ENCODE data around the gene MYO18A.
"Not testable (repeated sequence)": the region's sequence is repeated elsewhere in the genome, so short reads cannot be mapped to it uniquely, and the experiment has no call there.

The MYO18A gene

GRCh38 chr17:29179232-29180033 is 765 bp downstream of the MYO18A start:
- H3K36me3 Mint-ChIP-seq (ENCODE audit: low read depth) = no peaks in the 10 kb centered on the region
- peak overlapping the region; percentile 36 for H3K27ac Mint-ChIP-seq
- peak overlapping the region; percentile 56 for H3K4me3 Mint-ChIP-seq
- H3K27me3 Mint-ChIP-seq (ENCODE audit: low read depth) = peaks cover 13% of the 10 kb centered on the region
- H3K9me3 Mint-ChIP-seq = no peaks in the 10 kb centered on the region
- peaks cover 26% of the 10 kb centered on the region for H3K4me1 Mint-ChIP-seq (ENCODE audit: low read depth)
- DNase-seq (ENCODE audit: low spot score) = no peak

- H3K27me3 Mint-ChIP-seq (ENCODE audit: low read depth) = peaks cover 11% of the 10 kb centered on the region
- DNase-seq (ENCODE audit: low spot score) = no peak
- H3K4me3 Mint-ChIP-seq = peak overlapping the region; percentile 56
- peaks cover 26% of the 10 kb centered on the region for H3K4me1 Mint-ChIP-seq (ENCODE audit: low read depth)
- H3K27ac Mint-ChIP-seq = peak overlapping the region; percentile 36
- no peaks in the 10 kb centered on the region for H3K9me3 Mint-ChIP-seq
- H3K36me3 Mint-ChIP-seq (ENCODE audit: low read depth) = no peaks in the 10 kb centered on the region
Observed at GRCh38 chr17:29178750-29179231, 1.4 kb downstream of the MYO18A start.

- DNase-seq (ENCODE audit: low spot score) = no peak
- Mint-ChIP-seq H3K36me3 (ENCODE audit: low read depth) (no peaks in the 10 kb centered on the region), H3K9me3 (no peaks in the 10 kb centered on the region), H3K4me3 (peak overlapping the region; percentile 80), H3K27me3 (ENCODE audit: low read depth) (peaks cover 9% of the 10 kb centered on the region), H3K27ac (no peak overlapping the region), H3K4me1 (ENCODE audit: low read depth) (peaks cover 26% of the 10 kb centered on the region)
Observed at GRCh38 chr17:29177871-29178749, 2.1 kb downstream of the MYO18A start.

GRCh38 chr17:29177541-29177870 is 2.7 kb downstream of the MYO18A start:
- Mint-ChIP-seq H3K27me3 (ENCODE audit: low read depth) (peaks cover 8% of the 10 kb centered on the region), H3K9me3 (no peaks in the 10 kb centered on the region), H3K36me3 (ENCODE audit: low read depth) (no peaks in the 10 kb centered on the region), H3K4me1 (ENCODE audit: low read depth) (peaks cover 26% of the 10 kb centered on the region), H3K4me3 (peak overlapping the region; percentile 80), H3K27ac (no peak overlapping the region)
- DNase-seq (ENCODE audit: low spot score) = no peak

GRCh38 chr17:29176558-29177351 is 3.4 kb downstream of the MYO18A start:
- no peaks in the 10 kb centered on the region for H3K36me3 Mint-ChIP-seq (ENCODE audit: low read depth)
- peak overlapping the region; percentile 62 for H3K27ac Mint-ChIP-seq
- H3K27me3 Mint-ChIP-seq (ENCODE audit: low read depth) = peaks cover 6% of the 10 kb centered on the region
- H3K4me3 Mint-ChIP-seq = peak overlapping the region; percentile 80
- peak; percentile 17 for DNase-seq (ENCODE audit: low spot score)
- peaks cover 26% of the 10 kb centered on the region for H3K4me1 Mint-ChIP-seq (ENCODE audit: low read depth)
- H3K9me3 Mint-ChIP-seq = no peaks in the 10 kb centered on the region

- H3K4me3 Mint-ChIP-seq = no peak overlapping the region
- H3K27ac Mint-ChIP-seq = no peak overlapping the region
- peaks cover 22% of the 10 kb centered on the region for H3K4me1 Mint-ChIP-seq (ENCODE audit: low read depth)
- no peaks in the 10 kb centered on the region for H3K36me3 Mint-ChIP-seq (ENCODE audit: low read depth)
- no peaks in the 10 kb centered on the region for H3K9me3 Mint-ChIP-seq
- no peaks in the 10 kb centered on the region for H3K27me3 Mint-ChIP-seq (ENCODE audit: low read depth)
- no peak for DNase-seq (ENCODE audit: low spot score)
Observed at GRCh38 chr17:29175349-29175748, 4.8 kb downstream of the MYO18A start.

- Mint-ChIP-seq H3K27me3 (ENCODE audit: low read depth) (no peaks in the 10 kb centered on the region), H3K4me1 (ENCODE audit: low read depth) (peaks cover 11% of the 10 kb centered on the region), H3K9me3 (no peaks in the 10 kb centered on the region), H3K4me3 (no peak overlapping the region), H3K27ac (no peak overlapping the region), H3K36me3 (ENCODE audit: low read depth) (no peaks in the 10 kb centered on the region)
- no peak for DNase-seq (ENCODE audit: low spot score)
Observed at GRCh38 chr17:29172589-29172988, 7.6 kb downstream of the MYO18A start.

GRCh38 chr17:29170682-29171081 is 9.5 kb downstream of the MYO18A start:
- H3K27ac Mint-ChIP-seq = no peak overlapping the region
- H3K36me3 Mint-ChIP-seq (ENCODE audit: low read depth) = no peaks in the 10 kb centered on the region
- no peak for DNase-seq (ENCODE audit: low spot score)
- H3K27me3 Mint-ChIP-seq (ENCODE audit: low read depth) = no peaks in the 10 kb centered on the region
- no peaks in the 10 kb centered on the region for H3K9me3 Mint-ChIP-seq
- H3K4me3 Mint-ChIP-seq = no peak overlapping the region
- H3K4me1 Mint-ChIP-seq (ENCODE audit: low read depth) = no peaks in the 10 kb centered on the region

- Mint-ChIP-seq H3K27me3 (ENCODE audit: low read depth) (no peaks in the 10 kb centered on the region), H3K4me1 (ENCODE audit: low read depth) (no peaks in the 10 kb centered on the region)
Observed at GRCh38 chr17:29169806-29170591, 10.2 kb downstream of the MYO18A start.

GRCh38 chr17:29168759-29169126 is 11.5 kb downstream of the MYO18A start:
- not testable (repeated sequence) for H3K36me3 Mint-ChIP-seq (ENCODE audit: low read depth); H3K4me3 Mint-ChIP-seq; H3K9me3 Mint-ChIP-seq; DNase-seq (ENCODE audit: low spot score); H3K27me3 Mint-ChIP-seq (ENCODE audit: low read depth); H3K27ac Mint-ChIP-seq; H3K4me1 Mint-ChIP-seq (ENCODE audit: low read depth)

More at GRCh38 chr17:29169806-29170591, 10.2 kb downstream of the MYO18A start:
- H3K27ac Mint-ChIP-seq = no peak overlapping the region
- no peak for DNase-seq (ENCODE audit: low spot score)
- H3K4me3 Mint-ChIP-seq = no peak overlapping the region
- H3K9me3 Mint-ChIP-seq = no peaks in the 10 kb centered on the region
- no peaks in the 10 kb centered on the region for H3K36me3 Mint-ChIP-seq (ENCODE audit: low read depth)

GRCh38 chr17:29168079-29168758 is 12.0 kb downstream of the MYO18A start:
- Mint-ChIP-seq H3K27me3 (ENCODE audit: low read depth) (no peaks in the 10 kb centered on the region), H3K27ac (no peak overlapping the region), H3K9me3 (no peaks in the 10 kb centered on the region), H3K36me3 (ENCODE audit: low read depth) (no peaks in the 10 kb centered on the region), H3K4me3 (no peak overlapping the region), H3K4me1 (ENCODE audit: low read depth) (no peaks in the 10 kb centered on the region)
- DNase-seq (ENCODE audit: low spot score) = no peak

GRCh38 chr17:29167393-29168078 is 12.7 kb downstream of the MYO18A start:
- H3K36me3 Mint-ChIP-seq (ENCODE audit: low read depth) = no peaks in the 10 kb centered on the region
- H3K27me3 Mint-ChIP-seq (ENCODE audit: low read depth) = no peaks in the 10 kb centered on the region
- no peak overlapping the region for H3K27ac Mint-ChIP-seq
- H3K9me3 Mint-ChIP-seq = no peaks in the 10 kb centered on the region
- no peaks in the 10 kb centered on the region for H3K4me1 Mint-ChIP-seq (ENCODE audit: low read depth)
- H3K4me3 Mint-ChIP-seq = no peak overlapping the region
- no peak for DNase-seq (ENCODE audit: low spot score)
